H9 (cell line): ENCODE data around the gene RCAN3. TPM values are rescaled to one million over a fixed set of nuclear protein-coding genes. Genes with fewer than 3 reads are reported as not detected.

Experiments
- DNase-seq: peaks from one replicate; pipeline ENCODE4 v3.0.0-alpha.2; 2017
- H2AFZ ChIP-seq: one replicate; pipeline ENCODE4 v1.6.1; 2013; ENCODE audit warnings: mild to moderate bottlenecking, low read length, control low read depth, moderate library complexity
- H2AK5ac ChIP-seq: 2 replicates; pipeline ENCODE4 v1.6.1; 2013; ENCODE audit warnings: low read length, control low read depth, mixed read lengths; ENCODE audit not compliant: insufficient read length
- H2BK120ac ChIP-seq: one replicate; pipeline ENCODE4 v1.6.1; 2013; ENCODE audit warnings: low read depth, mild to moderate bottlenecking, low read length, control low read depth, inconsistent platforms; ENCODE audit not compliant: poor library complexity, severe bottlenecking
- H2BK12ac ChIP-seq: 2 replicates; pipeline ENCODE4 v1.6.1; 2013; ENCODE audit warnings: low read length, control low read depth, mixed read lengths, low read depth; ENCODE audit not compliant: insufficient read length
- H2BK15ac ChIP-seq: 2 replicates; pipeline ENCODE4 v1.6.1; 2013; ENCODE audit warnings: low read depth, low read length, control low read depth
- H2BK20ac ChIP-seq: one replicate; pipeline ENCODE4 v1.6.1; 2013; ENCODE audit warnings: low read depth, mild to moderate bottlenecking, low read length, control low read depth, inconsistent platforms; ENCODE audit not compliant: poor library complexity, severe bottlenecking
- H2BK5ac ChIP-seq: 2 replicates; pipeline ENCODE4 v1.6.1; 2013; ENCODE audit warnings: low read length, control low read depth, mixed read lengths; ENCODE audit not compliant: insufficient read length
- H3K14ac ChIP-seq: 2 replicates; pipeline ENCODE4 v1.6.1; 2013; ENCODE audit warnings: low read length, control low read depth; ENCODE audit not compliant: insufficient read depth
- H3K18ac ChIP-seq: 2 replicates; pipeline ENCODE4 v1.6.1; 2013; ENCODE audit warnings: low read depth, mild to moderate bottlenecking, mixed read lengths, low read length, control low read depth; ENCODE audit not compliant: insufficient read length
- H3K23ac ChIP-seq: 2 replicates; pipeline ENCODE4 v1.6.1; 2013; ENCODE audit warnings: low read length, control low read depth, mixed read lengths, low read depth; ENCODE audit not compliant: insufficient read length
- H3K23me2 ChIP-seq: 2 replicates; pipeline ENCODE4 v1.6.1; 2013; ENCODE audit warnings: low read depth, mild to moderate bottlenecking, mixed read lengths, low read length, control low read depth; ENCODE audit not compliant: insufficient read length, poor library complexity, severe bottlenecking
- H3K27ac ChIP-seq: 2 replicates; pipeline ENCODE4 v1.5.1; 2013; ENCODE audit warnings: low read length, control low read depth, mixed read lengths, low read depth; ENCODE audit not compliant: insufficient read length
- H3K27me3 ChIP-seq: 2 replicates; pipeline ENCODE4 v1.6.1; 2013; ENCODE audit warnings: low read length, control low read depth, inconsistent platforms; ENCODE audit not compliant: insufficient read depth
- H3K4ac ChIP-seq: 2 replicates; pipeline ENCODE4 v1.6.1; 2013; ENCODE audit warnings: low read depth, mild to moderate bottlenecking, control low read depth, inconsistent platforms, low read length, moderate library complexity
- H3K4me1 ChIP-seq: 2 replicates; pipeline ENCODE4 v1.6.1; 2013; ENCODE audit warnings: low read length, control low read depth, inconsistent platforms; ENCODE audit not compliant: insufficient read depth
- H3K4me2 ChIP-seq: 2 replicates; pipeline ENCODE4 v1.6.1; 2013; ENCODE audit warnings: low read length, control low read depth, mixed read lengths; ENCODE audit not compliant: insufficient read length, insufficient read depth
- H3K56ac ChIP-seq: 2 replicates; pipeline ENCODE4 v1.6.1; 2013; ENCODE audit warnings: low read depth, mild to moderate bottlenecking, mixed read lengths, low read length, control low read depth; ENCODE audit not compliant: insufficient read length
- H3K79me1 ChIP-seq: 2 replicates; pipeline ENCODE4 v1.6.1; 2013; ENCODE audit warnings: low read depth, mild to moderate bottlenecking, moderate library complexity, low read length, control low read depth, inconsistent platforms; ENCODE audit not compliant: insufficient read depth, poor library complexity, severe bottlenecking
- H3K79me2 ChIP-seq: 2 replicates; pipeline ENCODE4 v1.6.1; 2013; ENCODE audit warnings: low read length, control low read depth, inconsistent platforms; ENCODE audit not compliant: insufficient read depth
- H3K9ac ChIP-seq: 2 replicates; pipeline ENCODE4 v1.6.1; 2013; ENCODE audit warnings: low read length, control low read depth, mixed read lengths; ENCODE audit not compliant: insufficient read length; ENCODE audit errors: extremely low read depth
- H3K9me3 ChIP-seq: one replicate; pipeline ENCODE4 v1.6.1; 2013; ENCODE audit warnings: low read depth, low read length, inconsistent platforms; ENCODE audit not compliant: control insufficient read depth
- H3T11ph ChIP-seq: one replicate; pipeline ENCODE4 v1.6.1; 2013; ENCODE audit warnings: mild to moderate bottlenecking, low read length, control low read depth, inconsistent platforms
- H4K20me1 ChIP-seq: one replicate; pipeline ENCODE4 v1.6.1; 2013; ENCODE audit not compliant: control insufficient read depth, insufficient read length, insufficient read depth
- H4K5ac ChIP-seq: 2 replicates; pipeline ENCODE4 v1.6.1; 2013; ENCODE audit warnings: low read depth, mild to moderate bottlenecking, mixed read lengths, low read length, control low read depth; ENCODE audit not compliant: insufficient read length
- H4K8ac ChIP-seq: replicated peaks from 2 replicates; pipeline ENCODE4 v1.6.1; 2013; ENCODE audit warnings: low read length, control low read depth, mixed read lengths, low read depth; ENCODE audit not compliant: insufficient read length
- H4K91ac ChIP-seq: 2 replicates; pipeline ENCODE4 v1.6.1; 2013; ENCODE audit warnings: low read depth, mild to moderate bottlenecking, moderate library complexity, mixed read lengths, low read length, control low read depth; ENCODE audit not compliant: insufficient read length
- H3K27ac Mint-ChIP-seq, 3 experiments: 2 replicates in 2 of 3; 3 replicates in 1 of 3; pipeline ENCODE4 v1.8.0; 2020 to 2021; ENCODE audit warnings: mixed read lengths in 3 of 3, mild to moderate bottlenecking in 1 of 3, moderate library complexity in 1 of 3
- H3K27me3 Mint-ChIP-seq: 2 replicates; pipeline ENCODE4 v1.8.0; 2021; ENCODE audit warnings: low read depth, mild to moderate bottlenecking, moderate library complexity, mixed read lengths
- H3K36me3 Mint-ChIP-seq, 3 experiments: 2 replicates in 2 of 3; 3 replicates in 1 of 3; pipeline ENCODE4 v1.8.0; 2020 to 2021; ENCODE audit warnings: low read depth in 3 of 3, mixed read lengths in 3 of 3; ENCODE audit not compliant: insufficient read depth in 1 of 3
- H3K4me1 Mint-ChIP-seq, 2 experiments: 2 replicates each; pipeline ENCODE4 v1.8.0; 2020; ENCODE audit warnings: mixed read lengths in 2 of 2
- H3K4me3 Mint-ChIP-seq, 2 experiments: 2 replicates in 1 of 2; 3 replicates in 1 of 2; pipeline ENCODE4 v1.8.0; 2020 to 2021; ENCODE audit warnings: mild to moderate bottlenecking in 2 of 2, mixed read lengths in 2 of 2, moderate library complexity in 1 of 2
- H3K9me3 Mint-ChIP-seq, 2 experiments: 2 replicates in 1 of 2; 3 replicates in 1 of 2; pipeline ENCODE4 v1.8.0; 2020; ENCODE audit warnings: mild to moderate bottlenecking in 2 of 2, mixed read lengths in 2 of 2, moderate library complexity in 1 of 2
- CTCF ChIP-seq: fragments of 200-600 bp; sonication (generic); conservative IDR thresholded peaks from 3 replicates; pipeline ENCODE4 v1.8.0; 2021; ENCODE audit warnings: antibody characterized with exemption, mild to moderate bottlenecking
- WGBS: extraction: QIAGEN DNeasy Blood & Tissue Kit; methylation state at CpG from one replicate; pipeline ENCODE4 v1.1.7; 2013; ENCODE audit warnings: missing lambda C conversion rate, low lambda C conversion rate, mixed read lengths; ENCODE audit not compliant: insufficient read length; ENCODE audit errors: extremely low coverage; 5-methylcytosine and 5-hydroxymethylcytosine counted together
- total RNA-seq: library from RNA; stranded (reverse); gene quantifications from 2 replicates; pipeline ENCODE4 v1.2.1, GENCODE V29; 2021

Gene RCAN3
- total RNA-seq, 1 experiment from 2014 or later: 13.0 TPM

GRCh38 chr1:24586970-24587820 is 84.6 kb downstream of the RCAN3 start:
- H3K27ac Mint-ChIP-seq: no peak overlapping the region

More at GRCh38 chr1:24586970-24587820, 84.6 kb downstream of the RCAN3 start:
- Histone ChIP-seq H2BK12ac (no peak overlapping the region), H3T11ph (no peak overlapping the region), H3K4me1 (no peaks in the 10 kb centered on the region), H4K20me1 (no peaks in the 10 kb centered on the region), H3K27me3 (no peaks in the 10 kb centered on the region), H2BK5ac (no peak overlapping the region), H3K56ac (no peak overlapping the region), H3K23ac (no peak overlapping the region), H2BK120ac (no peak overlapping the region), H2AFZ (no peak overlapping the region), H3K9me3 (no peaks in the 10 kb centered on the region), H3K79me2 (no peaks in the 10 kb centered on the region), H3K4me2 (no peak overlapping the region), H3K18ac (no peak overlapping the region), H3K9ac (no peak overlapping the region), H3K4ac (no peak overlapping the region), H3K27ac (no peak overlapping the region), H4K91ac (no peak overlapping the region), H2BK20ac (no peak overlapping the region), H3K23me2 (no peaks in the 10 kb centered on the region), H3K79me1 (no peaks in the 10 kb centered on the region), H2AK5ac (no peak overlapping the region), H2BK15ac (no peak overlapping the region), H3K14ac (no peak overlapping the region), H4K5ac (no peak overlapping the region), H4K8ac (no peak overlapping the region)
- WGBS: no CpG with 5 or more reads among the region's 9 CpGs
- H3K9me3 Mint-ChIP-seq: peaks cover 0 to 2% of the 10 kb centered on the region in 2 experiments; a peak in 1 of 5 replicates
- DNase-seq: no peak
- peak; percentile 86 for TF ChIP-seq CTCF
- H3K36me3 Mint-ChIP-seq: no peaks in the 10 kb centered on the region
- no peak overlapping the region; a peak in 1 of 5 replicates for H3K4me3 Mint-ChIP-seq
- peaks cover 9% of the 10 kb centered on the region for H3K27me3 Mint-ChIP-seq
- H3K4me1 Mint-ChIP-seq: peaks cover 0 to 5% of the 10 kb centered on the region in 2 experiments; a peak in 2 of 4 replicates
